Measurements from ENCODE around the gene MEPCE. TPM values are rescaled to one million over a fixed set of nuclear protein-coding genes. Genes with fewer than 3 reads are reported as not detected.

MEPCE gene
- total and polyA plus RNA-seq, 2 experiments from 2014 or later, result 15.8 to 23.1 TPM

DNA sequence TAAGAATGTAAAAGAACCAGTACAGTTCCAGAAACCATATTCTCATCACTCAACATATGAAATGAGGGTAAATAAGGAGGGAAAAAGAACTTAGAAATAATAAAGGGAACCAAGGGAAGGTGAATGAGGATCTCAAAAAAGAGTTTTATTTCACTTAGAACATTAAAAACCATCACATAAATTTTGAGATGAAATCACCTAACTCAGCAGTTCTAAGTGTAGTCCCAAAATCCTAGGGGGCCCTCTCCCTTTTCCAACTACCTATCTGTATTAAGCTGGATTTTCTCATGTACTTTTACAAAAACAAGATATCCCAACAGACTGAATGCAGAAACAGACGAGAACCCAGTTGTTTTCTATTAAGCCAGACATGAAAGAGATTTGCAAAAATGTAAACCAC is 4.3 kb upstream of the MEPCE start:
- Histone ChIP-seq H4K20me1 (ENCODE audit: insufficient read depth, poor library complexity, severe bottlenecking) (no peaks in the 10 kb centered on the region), H3K4me3 (no peak overlapping the region), H3K9me3 (ENCODE audit: low read depth) (no peaks in the 10 kb centered on the region), H3K9me2 (replicated peaks; ENCODE audit: insufficient read depth) (no peaks in the 10 kb centered on the region), H3K79me2 (peaks cover 4% of the 10 kb centered on the region), H3K4me1 (ENCODE audit: insufficient read depth) (peaks cover under 1% of the 10 kb centered on the region), H3K27me3 (no peaks in the 10 kb centered on the region), H3K36me3 (replicated peaks; ENCODE audit: insufficient read depth, low read depth) (no peaks in the 10 kb centered on the region), H3K27ac (no peak overlapping the region), H2AFZ (no peak overlapping the region), H3K4me2 (no peak overlapping the region)
- TF ChIP-seq EZH2 (IDR thresholded peaks at IDR 0.05; ENCODE audit: borderline replicate concordance) (no peak), EZH2phosphoT487 (IDR thresholded peaks at IDR 0.05; ENCODE audit: low read depth, severe bottlenecking, unreplicated experiment) (no peak)
- TF ChIP-seq, protein P1, sequence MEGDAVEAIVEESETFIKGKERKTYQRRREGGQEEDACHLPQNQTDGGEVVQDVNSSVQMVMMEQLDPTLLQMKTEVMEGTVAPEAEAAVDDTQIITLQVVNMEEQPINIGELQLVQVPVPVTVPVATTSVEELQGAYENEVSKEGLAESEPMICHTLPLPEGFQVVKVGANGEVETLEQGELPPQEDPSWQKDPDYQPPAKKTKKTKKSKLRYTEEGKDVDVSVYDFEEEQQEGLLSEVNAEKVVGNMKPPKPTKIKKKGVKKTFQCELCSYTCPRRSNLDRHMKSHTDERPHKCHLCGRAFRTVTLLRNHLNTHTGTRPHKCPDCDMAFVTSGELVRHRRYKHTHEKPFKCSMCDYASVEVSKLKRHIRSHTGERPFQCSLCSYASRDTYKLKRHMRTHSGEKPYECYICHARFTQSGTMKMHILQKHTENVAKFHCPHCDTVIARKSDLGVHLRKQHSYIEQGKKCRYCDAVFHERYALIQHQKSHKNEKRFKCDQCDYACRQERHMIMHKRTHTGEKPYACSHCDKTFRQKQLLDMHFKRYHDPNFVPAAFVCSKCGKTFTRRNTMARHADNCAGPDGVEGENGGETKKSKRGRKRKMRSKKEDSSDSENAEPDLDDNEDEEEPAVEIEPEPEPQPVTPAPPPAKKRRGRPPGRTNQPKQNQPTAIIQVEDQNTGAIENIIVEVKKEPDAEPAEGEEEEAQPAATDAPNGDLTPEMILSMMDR (IDR thresholded peaks at IDR 0.05; ENCODE audit: poor library complexity), result no peak
- DNase-seq (ENCODE audit: low spot score), result no peak
- WGBS (ENCODE audit: low lambda C conversion rate, missing lambda C conversion rate), result 39% methylated on average over 1 of the region's 1 CpG

DNA sequence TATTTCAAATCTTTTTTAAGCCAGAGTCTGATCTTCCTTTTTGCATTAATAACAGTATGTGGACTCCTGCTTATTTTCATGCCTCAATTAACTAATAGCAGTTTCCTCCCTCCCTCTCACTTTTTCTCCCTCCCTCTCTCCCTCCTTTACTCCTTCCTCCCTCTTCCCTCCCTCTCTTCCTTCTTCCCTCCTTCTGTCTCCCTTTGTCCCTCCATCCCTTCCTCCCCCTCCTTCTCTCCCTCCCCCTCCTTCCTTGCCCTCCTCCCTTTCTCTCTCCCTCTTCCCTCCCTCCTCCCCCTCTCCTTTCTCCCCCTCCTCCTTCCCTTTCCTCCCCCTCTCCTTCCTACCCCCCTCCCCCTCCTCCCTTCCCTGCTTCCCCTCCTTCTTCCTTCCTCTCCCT is 3.1 kb upstream of the MEPCE start:
- Histone ChIP-seq H3K79me2 (peaks cover 16% of the 10 kb centered on the region), H3K9me3 (ENCODE audit: low read depth) (no peaks in the 10 kb centered on the region), H3K4me2 (no peak overlapping the region), H3K27me3 (no peaks in the 10 kb centered on the region), H2AFZ (no peak overlapping the region), H3K9me2 (replicated peaks; ENCODE audit: insufficient read depth) (no peaks in the 10 kb centered on the region), H3K4me1 (ENCODE audit: insufficient read depth) (peaks cover 12% of the 10 kb centered on the region), H3K4me3 (no peak overlapping the region), H3K27ac (no peak overlapping the region), H3K36me3 (replicated peaks; ENCODE audit: insufficient read depth, low read depth) (no peaks in the 10 kb centered on the region), H4K20me1 (ENCODE audit: insufficient read depth, poor library complexity, severe bottlenecking) (no peaks in the 10 kb centered on the region)
- no peak for TF ChIP-seq EZH2phosphoT487 (IDR thresholded peaks at IDR 0.05; ENCODE audit: low read depth, severe bottlenecking, unreplicated experiment)
- TF ChIP-seq, protein P1 (IDR thresholded peaks at IDR 0.05; ENCODE audit: poor library complexity), result no peak
- TF ChIP-seq EZH2 (IDR thresholded peaks at IDR 0.05; ENCODE audit: borderline replicate concordance), result no peak
- DNase-seq (ENCODE audit: low spot score), result no peak

DNA sequence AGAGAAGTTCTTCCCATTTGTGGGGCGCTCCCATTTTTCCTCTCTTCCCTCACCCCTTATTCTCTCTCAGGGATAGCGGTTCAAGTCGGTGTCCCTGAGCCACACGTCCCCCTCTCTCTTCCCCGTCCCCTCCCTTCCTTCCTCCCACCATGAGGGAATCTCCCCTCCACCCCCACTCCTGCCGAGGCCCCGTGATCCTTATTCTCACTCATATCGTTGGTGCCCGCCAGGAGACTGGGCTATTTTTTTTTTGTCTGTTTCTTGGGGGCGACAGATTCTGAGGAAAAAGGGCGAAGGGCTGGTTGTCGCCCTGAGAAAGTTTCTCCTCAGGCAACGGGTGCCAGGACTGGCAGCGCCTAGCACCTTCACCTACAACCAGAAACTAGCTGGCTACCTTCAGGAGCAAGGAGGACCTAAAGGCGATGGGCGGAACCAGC is 1.9 kb upstream of the MEPCE start:
- peaks cover 22% of the 10 kb centered on the region for H3K4me1 ChIP-seq (ENCODE audit: insufficient read depth)
- H3K36me3 ChIP-seq (replicated peaks; ENCODE audit: insufficient read depth, low read depth), result no peaks in the 10 kb centered on the region
- H3K79me2 ChIP-seq, result peaks cover 29% of the 10 kb centered on the region
- no peak overlapping the region for H3K4me3 ChIP-seq
- TF ChIP-seq, protein P1 (IDR thresholded peaks at IDR 0.05; ENCODE audit: poor library complexity), result no peak
- TF ChIP-seq EZH2 (IDR thresholded peaks at IDR 0.05; ENCODE audit: borderline replicate concordance), result no peak
- no peak for TF ChIP-seq EZH2phosphoT487 (IDR thresholded peaks at IDR 0.05; ENCODE audit: low read depth, severe bottlenecking, unreplicated experiment)
- H4K20me1 ChIP-seq (ENCODE audit: insufficient read depth, poor library complexity, severe bottlenecking), result peaks cover 3% of the 10 kb centered on the region
- no peaks in the 10 kb centered on the region for H3K9me3 ChIP-seq (ENCODE audit: low read depth)
- peak overlapping the region; percentile 98 for H3K27ac ChIP-seq
- peak overlapping the region; percentile 70 for H2AFZ ChIP-seq
- H3K9me2 ChIP-seq (replicated peaks; ENCODE audit: insufficient read depth), result no peaks in the 10 kb centered on the region
- no peak for DNase-seq (ENCODE audit: low spot score)
- H3K27me3 ChIP-seq, result no peaks in the 10 kb centered on the region
- H3K4me2 ChIP-seq, result peak overlapping the region; percentile 75
- WGBS (ENCODE audit: low lambda C conversion rate, missing lambda C conversion rate), result 74% methylated on average over 12 of the region's 16 CpGs

All from hepatocyte (in vitro differentiated cells).